ENCODE results near the gene CEP162. TPM values are rescaled to one million over a fixed set of nuclear protein-coding genes. Genes with fewer than 3 reads are reported as not detected.
"Not testable (repeated sequence)": the region's sequence is repeated elsewhere in the genome, so short reads cannot be mapped to it uniquely, and the experiment has no call there.

CEP162 gene
- total and polyA plus RNA-seq, 12 donors: 2.1 to 5.6 (median 3.8) TPM

DNA sequence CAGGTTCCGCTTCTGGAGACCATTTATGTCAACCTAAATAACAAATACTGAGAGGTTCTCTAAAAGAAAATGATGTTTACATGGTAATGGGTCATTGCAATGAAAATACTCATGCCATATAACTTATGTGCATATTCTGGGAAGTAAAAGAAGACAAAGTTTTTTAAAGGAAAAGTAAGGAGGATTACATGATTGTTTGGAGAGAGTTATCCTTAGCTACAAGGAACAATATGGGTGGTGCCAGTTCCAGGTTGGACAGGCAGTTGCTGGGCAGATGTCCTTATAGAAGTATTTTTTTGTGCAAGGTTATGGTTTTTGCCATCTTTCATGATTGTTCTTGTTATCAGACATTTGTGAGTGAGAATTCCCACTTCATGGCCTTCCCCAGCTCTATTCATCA, 141.4 kb downstream of the CEP162 start:
- no peak for ATAC-seq
- H3K27ac ChIP-seq: no peak overlapping the region

GRCh38 chr6:84084705-84085104, 142.7 kb downstream of the CEP162 start:
- intact Hi-C loops (cut with DNase I); H3K4me3 ChIP-seq; H3K27ac ChIP-seq; H3K36me3 ChIP-seq; DNase-seq; H3K27me3 ChIP-seq; ATAC-seq; H3K4me1 ChIP-seq; H3K9me3 ChIP-seq: not testable (repeated sequence)

More for the DNA sequence above, 141.4 kb downstream of the CEP162 start:
- intact Hi-C loops (cut with DNase I): no loop called here
- Histone ChIP-seq H3K4me1 (no peaks in the 10 kb centered on the region), H3K27me3 (peaks cover 0 to 10% (median 0%) of the 10 kb centered on the region in 7 donors), H3K9me3 (no peaks in the 10 kb centered on the region), H3K36me3 (no peaks in the 10 kb centered on the region), H3K4me3 (no peak overlapping the region)
- WGBS, 2 donors: 86 to 95% methylated on average over 1 of the region's 1 CpG
- no peak for DNase-seq
- TF ChIP-seq, protein P1, sequence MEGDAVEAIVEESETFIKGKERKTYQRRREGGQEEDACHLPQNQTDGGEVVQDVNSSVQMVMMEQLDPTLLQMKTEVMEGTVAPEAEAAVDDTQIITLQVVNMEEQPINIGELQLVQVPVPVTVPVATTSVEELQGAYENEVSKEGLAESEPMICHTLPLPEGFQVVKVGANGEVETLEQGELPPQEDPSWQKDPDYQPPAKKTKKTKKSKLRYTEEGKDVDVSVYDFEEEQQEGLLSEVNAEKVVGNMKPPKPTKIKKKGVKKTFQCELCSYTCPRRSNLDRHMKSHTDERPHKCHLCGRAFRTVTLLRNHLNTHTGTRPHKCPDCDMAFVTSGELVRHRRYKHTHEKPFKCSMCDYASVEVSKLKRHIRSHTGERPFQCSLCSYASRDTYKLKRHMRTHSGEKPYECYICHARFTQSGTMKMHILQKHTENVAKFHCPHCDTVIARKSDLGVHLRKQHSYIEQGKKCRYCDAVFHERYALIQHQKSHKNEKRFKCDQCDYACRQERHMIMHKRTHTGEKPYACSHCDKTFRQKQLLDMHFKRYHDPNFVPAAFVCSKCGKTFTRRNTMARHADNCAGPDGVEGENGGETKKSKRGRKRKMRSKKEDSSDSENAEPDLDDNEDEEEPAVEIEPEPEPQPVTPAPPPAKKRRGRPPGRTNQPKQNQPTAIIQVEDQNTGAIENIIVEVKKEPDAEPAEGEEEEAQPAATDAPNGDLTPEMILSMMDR (IDR thresholded peaks at IDR 0.05): no peak

- ATAC-seq (no peak), DNase-seq (no peak)
- H3K4me3 ChIP-seq: no peak overlapping the region
- no peak overlapping the region for H3K27ac ChIP-seq
- TF ChIP-seq, protein P1 (IDR thresholded peaks at IDR 0.05): no peak
- H3K27me3 ChIP-seq: peaks cover 0 to 10% (median 0%) of the 10 kb centered on the region in 7 donors
- intact Hi-C loops (cut with DNase I): no loop called here
- H3K9me3 ChIP-seq: no peaks in the 10 kb centered on the region
- no peaks in the 10 kb centered on the region for H3K36me3 ChIP-seq
- WGBS, 2 donors: 41 to 42% methylated on average over 11 of the region's 11 CpGs
- no peaks in the 10 kb centered on the region for H3K4me1 ChIP-seq
These were observed 144.7 kb downstream of the CEP162 start for GRCh38 chr6:84082689-84083265.

GRCh38 chr6:84081222-84081621, 146.2 kb downstream of the CEP162 start:
- no peak for DNase-seq
- intact Hi-C loops (cut with DNase I): no loop called here
- no peaks in the 10 kb centered on the region for H3K36me3 ChIP-seq
- peaks cover 0 to 6% (median 0%) of the 10 kb centered on the region in 7 donors for H3K27me3 ChIP-seq
- no peak overlapping the region for H3K4me3 ChIP-seq
- TF ChIP-seq, protein P1 (IDR thresholded peaks at IDR 0.05): no peak
- no peak overlapping the region for H3K27ac ChIP-seq
- no peak for ATAC-seq
- H3K9me3 ChIP-seq: no peaks in the 10 kb centered on the region
- no peaks in the 10 kb centered on the region for H3K4me1 ChIP-seq
- 81 to 88% methylated on average over 2 of the region's 2 CpGs for WGBS, 2 donors

DNA sequence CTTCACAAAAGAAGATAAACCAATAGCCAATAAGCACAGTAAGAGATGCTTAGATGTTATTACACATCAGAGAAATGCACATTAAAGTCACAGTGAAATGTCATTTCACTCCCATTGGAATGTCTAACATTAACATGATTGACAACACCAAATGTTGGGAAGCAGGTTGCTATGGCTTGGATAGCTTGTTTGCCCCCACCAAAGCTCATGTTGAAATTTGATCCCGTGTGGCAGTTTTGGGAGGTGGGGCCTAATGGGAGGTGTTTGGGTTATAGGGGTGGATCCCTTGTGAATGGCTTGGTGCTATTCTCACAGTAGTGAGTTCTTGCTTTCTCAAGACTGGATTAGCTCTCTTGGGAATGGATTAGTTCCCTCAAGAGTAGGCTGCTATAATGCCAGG, 149.1 kb downstream of the CEP162 start:
- Histone ChIP-seq H3K4me3 (no peak overlapping the region), H3K27me3 (peaks cover 0 to 6% (median 0%) of the 10 kb centered on the region in 7 donors), H3K4me1 (no peaks in the 10 kb centered on the region), H3K36me3 (no peaks in the 10 kb centered on the region), H3K27ac (no peak overlapping the region), H3K9me3 (no peaks in the 10 kb centered on the region)
- WGBS, 2 donors: 37 to 38% methylated on average over 1 of the region's 1 CpG
- intact Hi-C loops (cut with DNase I): no loop called here
- ATAC-seq (no peak), DNase-seq (no peak)
- TF ChIP-seq, protein P1 (IDR thresholded peaks at IDR 0.05): no peak

All from heart right ventricle (tissue), 16 donors.